ENCODE data around the gene AKR7A3. TPM values are rescaled to one million over a fixed set of nuclear protein-coding genes. Genes with fewer than 3 reads are reported as not detected.
A peak's percentile ranks its signal among the peaks of the same experiment; 100 is the strongest.

AKR7A3 gene
- total RNA-seq, 1 experiment from 2014 or later = 0.40 TPM

DNA sequence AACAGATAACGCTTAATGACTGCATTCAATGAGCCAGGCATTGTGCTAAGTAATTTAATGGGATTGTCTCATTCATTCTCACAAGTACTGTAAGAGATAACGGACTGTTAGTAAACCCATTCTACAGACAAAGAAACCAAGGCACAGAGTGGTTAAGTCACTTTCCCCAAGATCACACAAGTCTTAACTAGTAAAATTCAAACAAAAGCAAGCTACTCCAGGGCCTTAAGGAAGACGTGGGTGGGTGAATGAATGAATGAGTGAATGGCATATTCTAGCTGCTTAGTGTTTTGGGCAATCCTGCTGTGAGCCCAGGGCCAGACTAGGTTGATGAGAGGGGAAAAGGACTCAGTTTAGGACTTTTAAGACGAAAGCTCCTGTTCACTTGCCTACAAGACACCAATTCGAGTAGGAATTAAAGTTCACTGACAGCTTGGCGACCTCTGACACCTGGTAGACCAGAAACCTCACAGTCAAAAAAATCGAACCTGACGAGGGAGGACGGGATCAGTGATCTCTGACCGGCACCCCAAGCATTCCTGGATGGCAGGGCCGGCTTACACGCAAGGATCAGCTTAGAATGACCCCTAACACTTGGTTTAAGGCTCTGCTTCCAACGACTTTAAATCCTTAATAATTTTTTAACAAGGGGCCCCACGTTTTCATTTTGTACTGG lies 37.8 kb downstream of the AKR7A3 start:
- TF ChIP-seq CTCF (conservative IDR thresholded peaks at IDR 0.05; ENCODE audit: low read depth, low read length) (no peak), EZH2 (IDR thresholded peaks at IDR 0.05; ENCODE audit: low read length, unreplicated experiment) (no peak), EZH2phosphoT487 (IDR thresholded peaks at IDR 0.05; ENCODE audit: borderline replicate concordance, low read length) (no peak)
- ChIA-PET POLR2A (ENCODE audit: unreplicated experiment) (no interaction called here), CTCF (no interaction called here)
- no peak for DNase-seq
- H3K27me3 ChIP-seq (ENCODE audit: low read length) = no peaks in the 10 kb centered on the region
- peaks cover 22% of the 10 kb centered on the region for H3K4me1 ChIP-seq (ENCODE audit: insufficient read depth, low read length)
- peak overlapping the region; percentile 84 for H3K4me2 ChIP-seq (ENCODE audit: low read length)
- H3K9me3 ChIP-seq (ENCODE audit: low read length) = no peaks in the 10 kb centered on the region
- BruUV-seq (replicated peaks) = TSS peak; percentile 81
- no peaks in the 10 kb centered on the region for H3K9me2 ChIP-seq (replicated peaks; ENCODE audit: low read length)
- peak overlapping the region; percentile 85 for H3K27ac ChIP-seq (ENCODE audit: low read length)
- ATAC-seq = no peak
- H3K79me2 ChIP-seq (ENCODE audit: low read length) = peaks cover 99% of the 10 kb centered on the region
- H4K20me1 ChIP-seq (ENCODE audit: low read length) = peaks cover 29% of the 10 kb centered on the region
- H3K4me3 ChIP-seq (ENCODE audit: low read length) = peak overlapping the region; percentile 96
- peak overlapping the region; percentile 97 for H3K9ac ChIP-seq (ENCODE audit: low read length)
- no peaks in the 10 kb centered on the region for H3F3A ChIP-seq (ENCODE audit: low read length, unreplicated experiment)
- H2AFZ ChIP-seq (ENCODE audit: low read length) = peak overlapping the region; percentile 73
- peaks cover 21% of the 10 kb centered on the region for H3K36me3 ChIP-seq (ENCODE audit: low read depth, low read length)
- intact Hi-C loops (cut with micrococcal nuclease) = no loop called here

DNA sequence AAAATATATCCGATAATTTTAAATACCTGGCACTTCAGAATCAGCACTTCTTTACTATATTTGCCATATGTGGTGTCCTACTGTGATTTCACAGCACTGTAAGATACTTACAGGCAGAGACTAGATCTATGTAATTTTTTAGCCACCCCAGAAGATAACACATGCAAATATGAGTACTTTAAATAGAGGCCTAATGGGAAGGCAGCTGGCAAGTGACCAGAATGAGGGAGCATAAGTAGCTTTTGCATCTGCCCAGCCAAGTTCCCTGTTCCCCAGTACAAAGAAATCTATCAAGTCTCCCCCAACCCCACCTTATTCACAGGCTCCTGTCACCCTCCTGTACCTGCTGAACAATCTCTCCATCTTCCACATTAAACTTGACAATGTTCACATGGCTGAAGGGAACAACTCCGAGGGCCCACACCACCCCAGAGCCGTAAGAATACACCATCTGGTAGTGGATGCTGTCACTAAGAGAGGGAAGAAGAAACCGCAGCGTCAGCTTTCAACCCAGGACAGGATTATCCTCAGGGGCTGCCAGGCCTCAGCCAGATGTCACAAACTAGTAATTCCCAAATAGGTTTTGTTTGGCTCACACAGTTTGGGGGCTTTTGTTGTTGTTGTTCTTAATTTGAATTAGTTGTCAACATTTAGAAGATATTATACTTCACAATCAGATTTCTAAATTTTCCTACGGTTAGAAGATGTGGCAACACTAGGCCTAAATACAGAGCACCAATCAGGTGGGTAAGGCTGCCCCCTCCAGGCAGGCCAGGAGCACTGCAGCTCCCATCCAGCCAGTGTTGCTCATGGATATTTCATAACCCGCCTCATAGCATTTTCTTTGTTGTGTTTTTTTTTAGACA lies 47.7 kb downstream of the AKR7A3 start:
- ChIA-PET CTCF (interaction anchor here (1.0 to 1.3 kb wide), 2 partner anchors 61 to 127 kb away, joined by 3 to 7 read pairs; no protein-coding TSS in a partner anchor), POLR2A (ENCODE audit: unreplicated experiment) (interaction anchor here (0.6 kb wide), 1 partner anchor 137 kb away, joined by 3 read pairs; no protein-coding TSS in a partner anchor)
- no peaks in the 10 kb centered on the region for H4K20me1 ChIP-seq (ENCODE audit: low read length)
- peak; percentile 90 for ATAC-seq
- peaks cover 3% of the 10 kb centered on the region; the same call in 1 of the 2 replicates for H3K79me2 ChIP-seq (ENCODE audit: low read length)
- H3K9me3 ChIP-seq (ENCODE audit: low read length) = no peaks in the 10 kb centered on the region
- peaks cover 61% of the 10 kb centered on the region for H3K36me3 ChIP-seq (ENCODE audit: low read depth, low read length)
- DNase-seq = peak; percentile 71
- H3K9ac ChIP-seq (ENCODE audit: low read length) = no peak overlapping the region
- no TSS peak for BruUV-seq (replicated peaks)
- no peak overlapping the region for H3K4me2 ChIP-seq (ENCODE audit: low read length)
- intact Hi-C loops (cut with micrococcal nuclease) = loop anchor here (1.0 to 10.0 kb wide), 2 partner anchors 62 to 336 kb away; partner anchors contain the start of gene ALDH4A1
- H2AFZ ChIP-seq (ENCODE audit: low read length) = no peak overlapping the region
- no peak overlapping the region for H3K4me3 ChIP-seq (ENCODE audit: low read length)
- H3F3A ChIP-seq (ENCODE audit: low read length, unreplicated experiment) = no peaks in the 10 kb centered on the region
- H3K9me2 ChIP-seq (replicated peaks; ENCODE audit: low read length) = no peaks in the 10 kb centered on the region
- H3K27ac ChIP-seq (ENCODE audit: low read length) = no peak overlapping the region
- TF ChIP-seq CTCF (conservative IDR thresholded peaks at IDR 0.05; ENCODE audit: low read depth, low read length) (peak; percentile 87), EZH2phosphoT487 (IDR thresholded peaks at IDR 0.05; ENCODE audit: borderline replicate concordance, low read length) (no peak), EZH2 (IDR thresholded peaks at IDR 0.05; ENCODE audit: low read length, unreplicated experiment) (no peak)
- H3K27me3 ChIP-seq (ENCODE audit: low read length) = no peaks in the 10 kb centered on the region
- H3K4me1 ChIP-seq (ENCODE audit: insufficient read depth, low read length) = no peaks in the 10 kb centered on the region

Measured in PC-3 (cell line).